ENCODE measurements around the gene ZNF775.

ZNF775 gene

DNA sequence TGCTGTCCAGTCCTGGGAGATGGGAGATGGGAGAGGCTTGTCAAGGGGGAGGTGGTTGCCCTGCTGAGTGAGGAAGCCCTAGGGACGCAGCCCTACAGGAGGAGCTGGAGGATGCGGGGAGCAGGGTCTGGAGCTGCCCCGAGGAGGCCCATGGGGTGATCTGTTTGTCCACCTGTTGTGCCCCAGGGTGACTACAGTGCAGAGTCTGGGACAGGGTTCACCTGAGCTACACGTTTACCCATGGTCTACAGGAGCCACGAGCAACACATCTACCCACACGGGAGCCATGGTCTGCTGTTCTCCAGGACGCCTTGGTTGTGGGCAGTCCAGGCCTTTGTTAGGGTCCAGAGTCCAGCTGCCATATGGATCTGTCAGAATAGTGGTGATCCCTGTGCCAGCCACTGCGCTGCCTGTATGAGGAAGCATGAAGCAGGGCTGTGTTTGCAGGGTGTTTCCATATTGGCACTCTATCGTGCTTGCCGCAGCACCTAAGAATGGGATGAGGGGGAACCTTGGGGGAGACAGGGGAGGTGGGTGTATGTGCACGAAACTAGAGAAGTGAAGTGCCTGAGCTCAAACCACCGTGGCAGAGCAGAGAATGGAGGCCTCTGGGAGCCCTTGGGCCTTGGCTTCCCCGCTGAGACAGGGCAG lies 23.7 kb downstream of the ZNF775 start:
- no peak for DNase-seq

DNA sequence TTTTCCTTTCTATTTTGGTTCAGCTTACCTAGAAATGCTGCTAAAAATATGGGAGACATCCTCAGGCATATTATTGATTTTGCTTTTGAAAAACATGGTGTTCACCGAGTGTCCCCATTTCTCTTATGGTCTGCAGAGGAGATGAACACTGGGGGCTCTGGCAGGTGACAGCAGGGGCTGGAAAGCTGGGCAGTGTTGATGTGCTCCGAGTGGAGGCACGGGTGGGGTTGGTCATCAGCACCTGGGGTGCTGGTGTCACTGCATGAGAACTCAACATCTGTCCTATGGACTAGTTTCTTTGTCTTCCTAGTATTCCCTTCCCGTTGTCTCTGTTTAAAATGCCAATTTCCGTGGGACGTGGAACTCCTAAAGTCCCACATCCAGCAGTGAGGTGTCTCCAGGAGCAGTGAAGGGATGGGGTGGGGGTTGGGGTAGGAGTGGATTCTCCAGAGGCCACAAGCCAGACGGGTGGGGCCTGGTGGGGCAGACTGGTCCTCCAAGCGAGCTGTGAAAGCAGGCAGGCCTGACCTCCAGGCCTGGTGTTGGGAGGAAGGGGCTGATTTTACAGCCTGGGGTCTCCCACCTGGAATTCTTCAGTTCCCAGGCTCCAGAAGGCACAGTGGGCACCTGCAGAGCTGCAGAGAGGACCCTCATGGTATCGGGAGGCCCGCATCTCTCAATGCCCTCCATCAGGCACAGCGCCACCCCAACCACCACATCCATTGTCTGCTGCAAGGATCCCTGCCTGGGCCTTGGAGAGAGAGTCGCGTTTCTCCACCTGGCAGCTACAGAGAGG lies 24.4 kb downstream of the ZNF775 start:
- no peak for DNase-seq

DNA sequence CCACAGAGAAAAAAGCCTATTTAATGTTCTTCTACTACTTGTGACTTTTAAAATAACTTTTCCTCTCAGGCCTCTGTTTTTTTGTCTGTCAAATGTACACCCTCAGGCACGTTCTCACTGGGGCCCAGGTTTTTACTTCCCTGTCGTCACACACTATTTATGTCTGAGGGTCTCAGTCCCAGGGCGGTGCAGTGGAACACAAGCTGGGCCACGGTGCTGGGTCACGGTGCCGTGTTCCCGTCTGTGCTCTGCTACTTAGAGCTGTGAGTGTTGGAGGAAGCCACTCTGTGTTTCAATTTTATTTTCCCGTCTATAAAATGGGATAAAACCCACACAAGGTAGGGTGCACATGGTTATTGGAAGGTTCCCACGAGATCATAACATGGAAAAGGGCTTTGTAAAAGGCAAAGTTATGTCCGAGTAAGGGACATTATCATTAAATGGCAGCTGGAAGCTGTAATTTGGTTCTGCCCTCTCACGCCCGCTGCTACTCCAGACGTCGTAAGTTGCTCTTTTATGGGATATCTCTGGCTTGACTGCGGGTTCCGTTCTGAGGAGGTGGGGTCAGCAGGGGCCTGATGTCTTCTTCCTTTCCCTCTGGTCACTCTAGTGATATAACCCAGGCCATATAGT lies 25.2 kb downstream of the ZNF775 start:
- no peak for DNase-seq

DNA sequence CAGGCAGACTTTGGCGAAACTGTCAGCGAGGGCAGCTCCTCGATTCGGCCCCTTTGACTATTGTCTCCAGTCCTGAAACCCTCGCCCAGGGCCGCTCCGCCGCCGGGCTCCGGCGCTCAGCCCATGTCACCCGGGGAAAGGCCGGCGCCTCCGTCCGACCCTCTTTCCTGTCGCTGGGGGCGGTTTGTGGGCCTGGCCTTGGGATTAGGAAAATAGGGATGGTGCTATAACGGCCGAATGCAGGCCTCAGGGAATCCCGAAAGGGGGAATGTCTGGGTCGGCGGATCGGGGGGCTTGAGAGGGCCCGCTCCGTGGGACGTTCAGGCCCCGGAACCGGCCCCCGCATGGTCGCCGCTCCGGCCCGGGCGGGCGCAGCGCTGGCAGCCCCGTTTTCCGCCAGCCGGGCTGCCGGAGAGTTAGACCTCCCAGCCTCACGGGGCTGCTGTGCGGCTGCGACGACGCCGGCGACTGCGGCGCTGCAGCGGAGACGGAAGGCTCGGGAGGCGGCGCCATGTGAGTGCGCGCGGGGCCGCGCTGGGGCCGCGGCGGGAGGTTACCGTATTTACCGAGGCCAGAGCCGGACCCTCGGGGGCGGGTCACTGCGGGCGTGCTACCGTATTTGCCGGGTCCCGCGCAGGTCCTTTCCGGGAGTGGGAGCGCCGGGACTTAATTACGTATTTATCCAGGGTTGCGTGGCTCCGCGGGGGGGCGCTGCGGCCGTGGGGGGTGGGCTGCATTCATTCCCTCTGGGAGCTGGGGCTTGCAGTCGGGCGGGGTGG lies 25.9 kb downstream of the ZNF775 start:
- peak; percentile 5 for DNase-seq

DNA sequence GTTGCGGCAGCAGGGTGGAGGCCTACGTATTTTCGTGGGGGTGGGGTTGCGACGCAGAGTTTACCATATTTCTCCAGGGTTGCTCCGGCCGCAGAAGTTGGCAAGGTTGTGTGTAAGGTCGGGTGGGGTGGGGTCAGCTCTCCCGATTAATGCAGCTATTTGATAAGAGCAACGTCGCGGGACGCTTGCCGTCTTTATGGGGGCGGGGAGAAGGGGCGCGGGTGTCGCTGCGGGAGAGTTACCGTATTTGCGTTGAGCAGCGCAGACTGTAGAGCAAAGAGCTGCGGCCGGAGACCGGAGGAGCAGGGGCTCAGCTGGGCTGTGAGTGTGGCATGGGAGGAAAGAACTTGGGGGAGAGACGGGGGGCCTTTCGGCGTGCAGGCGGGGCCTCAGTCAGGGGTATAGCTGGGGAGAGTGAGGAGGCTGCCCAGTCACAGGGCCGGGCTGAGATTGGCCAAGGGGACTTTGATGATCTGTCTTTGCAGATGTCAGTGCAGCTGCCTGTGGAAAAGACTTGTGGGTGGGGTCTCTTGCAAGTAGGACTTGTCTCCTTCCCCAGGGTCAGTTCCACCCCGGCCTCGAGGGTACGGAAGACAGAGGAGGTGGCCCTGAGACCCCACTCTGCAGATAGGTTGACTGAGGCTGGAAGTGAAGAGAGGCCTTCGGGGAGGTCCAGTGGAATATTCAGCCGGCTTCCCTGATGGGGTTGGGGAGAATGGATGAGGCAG lies 26.6 kb downstream of the ZNF775 start:
- DNase-seq: no peak

DNA sequence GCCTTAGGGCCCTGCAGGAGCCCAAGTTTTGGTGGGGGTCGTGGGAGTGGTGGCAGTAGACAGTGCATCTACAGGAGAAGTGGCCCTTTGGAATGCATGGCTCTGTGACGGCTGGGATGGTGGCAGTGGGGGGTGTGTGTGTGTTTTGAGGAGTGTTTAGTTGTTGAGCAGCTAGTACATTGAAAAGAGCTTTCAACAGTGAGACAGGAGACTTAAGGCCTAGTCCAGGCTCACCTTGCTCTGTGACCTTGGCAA lies 27.1 kb downstream of the ZNF775 start:
- DNase-seq: no peak

DNA sequence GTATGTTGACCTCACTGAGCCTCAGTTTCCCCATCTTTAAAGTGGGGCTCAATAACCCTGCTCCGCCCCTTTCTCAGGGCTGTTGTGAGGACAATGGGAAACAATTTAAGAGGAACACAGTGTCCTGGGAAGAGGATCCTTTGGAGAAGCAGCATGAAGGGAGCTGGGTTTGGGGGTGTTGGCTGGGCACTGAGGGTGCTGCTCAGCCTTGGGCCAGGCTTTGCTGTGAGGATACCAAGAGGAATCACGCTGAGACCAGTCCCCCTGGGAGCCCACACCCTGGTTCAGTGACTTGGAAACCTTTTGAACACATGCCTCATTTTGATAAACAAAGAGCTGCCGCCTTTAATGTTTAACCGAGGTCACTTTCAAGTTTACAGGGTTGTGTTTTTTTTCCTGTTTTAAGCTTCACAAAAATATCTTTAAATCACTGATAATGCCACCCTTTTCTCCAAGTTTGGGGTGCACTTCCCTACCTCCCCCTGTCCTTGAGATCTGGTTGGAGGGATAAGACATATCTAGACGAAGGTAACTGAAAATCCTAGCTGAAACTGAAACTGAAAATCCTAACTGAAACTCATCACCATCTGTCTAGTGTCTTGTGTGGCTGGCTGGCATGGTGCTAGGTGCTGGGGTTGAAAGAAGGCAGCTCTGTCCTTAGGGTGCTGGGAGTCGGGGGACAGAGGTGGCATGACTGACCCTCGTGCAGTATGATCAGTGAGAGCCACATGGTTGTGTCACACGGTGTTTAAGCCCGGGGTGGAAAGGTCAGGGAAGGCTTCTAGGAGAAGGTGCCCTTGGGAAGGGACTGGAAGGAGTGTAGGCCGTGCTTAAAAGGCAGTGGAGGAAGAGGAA lies 27.7 kb downstream of the ZNF775 start:
- DNase-seq: no peak

DNA sequence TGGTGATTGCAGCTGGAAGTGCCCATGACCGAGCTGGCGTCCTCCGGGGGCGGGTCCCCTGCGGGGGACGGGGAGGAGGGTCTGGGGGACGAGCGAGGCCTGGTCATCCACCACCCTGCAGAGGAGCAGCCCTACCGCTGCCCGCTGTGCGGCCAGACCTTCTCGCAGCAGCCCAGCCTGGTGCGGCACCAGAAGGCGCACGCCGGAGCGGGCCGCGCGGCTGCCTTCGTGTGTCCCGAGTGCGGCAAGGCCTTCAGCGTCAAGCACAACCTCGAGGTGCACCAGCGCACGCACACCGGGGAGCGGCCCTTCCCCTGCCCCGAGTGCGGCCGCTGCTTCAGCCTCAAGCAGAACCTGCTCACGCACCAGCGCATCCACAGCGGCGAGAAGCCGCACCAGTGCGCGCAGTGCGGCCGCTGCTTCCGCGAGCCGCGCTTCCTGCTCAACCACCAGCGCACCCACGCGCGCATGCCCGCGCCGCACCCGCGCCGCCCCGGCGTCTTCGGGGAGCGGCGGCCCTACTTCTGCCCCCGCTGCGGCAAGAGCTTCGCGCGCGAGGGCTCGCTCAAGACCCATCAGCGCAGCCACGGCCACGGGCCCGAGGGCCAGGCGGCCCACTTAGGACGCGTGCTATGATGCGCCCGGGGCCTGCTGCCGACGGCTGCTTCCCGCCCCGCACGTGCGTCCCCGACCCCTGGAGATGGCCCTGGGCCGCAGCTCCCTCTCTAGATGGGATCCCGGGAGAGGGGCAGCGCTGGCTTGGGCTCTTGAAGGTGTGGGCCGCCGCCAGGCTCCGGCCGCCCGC lies 28.7 kb downstream of the ZNF775 start:
- no peak for DNase-seq

DNA sequence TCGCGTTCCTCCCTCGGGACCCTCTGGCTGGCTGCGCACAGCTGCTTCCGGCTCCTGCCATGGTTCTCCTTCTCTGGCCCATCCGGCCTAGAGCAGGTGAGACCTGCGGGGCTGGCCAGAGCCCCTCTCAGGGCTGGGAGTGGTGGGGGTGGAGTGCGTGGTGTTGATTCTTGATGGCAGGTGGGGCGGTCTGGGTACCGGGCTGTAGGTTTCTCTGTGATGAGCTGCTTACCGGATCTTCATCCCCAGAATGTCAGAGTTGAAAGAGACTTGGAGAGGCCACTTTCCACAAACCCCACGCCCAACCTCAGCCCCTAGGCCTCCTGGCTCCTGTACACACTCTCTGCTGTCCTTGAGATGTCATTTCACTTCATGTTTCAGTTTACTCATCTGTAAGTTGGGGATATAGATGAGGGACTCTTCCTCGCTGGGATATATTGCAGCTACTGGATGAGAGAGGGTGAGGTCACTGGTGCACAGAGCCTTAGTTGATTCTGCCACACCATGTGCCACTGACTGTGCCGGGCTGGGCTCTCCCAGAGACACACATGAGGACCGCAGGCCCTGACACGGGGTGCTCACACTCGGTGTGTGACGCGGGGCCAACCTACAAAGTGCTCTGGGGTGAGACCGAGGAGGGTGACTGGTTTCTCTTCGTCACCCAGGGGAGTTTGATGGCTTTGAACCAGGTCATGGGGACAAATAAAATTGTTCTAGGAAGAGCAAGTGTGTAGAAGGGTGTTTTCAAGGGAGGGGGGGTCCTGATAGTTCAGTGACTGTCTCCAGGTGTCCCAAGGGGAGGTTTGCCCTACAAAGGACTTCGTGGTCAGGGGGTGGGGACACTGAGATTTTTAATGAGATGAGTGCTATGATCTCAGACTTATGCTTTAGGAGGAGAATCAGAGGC lies 29.5 kb downstream of the ZNF775 start:
- DNase-seq: no peak

DNA sequence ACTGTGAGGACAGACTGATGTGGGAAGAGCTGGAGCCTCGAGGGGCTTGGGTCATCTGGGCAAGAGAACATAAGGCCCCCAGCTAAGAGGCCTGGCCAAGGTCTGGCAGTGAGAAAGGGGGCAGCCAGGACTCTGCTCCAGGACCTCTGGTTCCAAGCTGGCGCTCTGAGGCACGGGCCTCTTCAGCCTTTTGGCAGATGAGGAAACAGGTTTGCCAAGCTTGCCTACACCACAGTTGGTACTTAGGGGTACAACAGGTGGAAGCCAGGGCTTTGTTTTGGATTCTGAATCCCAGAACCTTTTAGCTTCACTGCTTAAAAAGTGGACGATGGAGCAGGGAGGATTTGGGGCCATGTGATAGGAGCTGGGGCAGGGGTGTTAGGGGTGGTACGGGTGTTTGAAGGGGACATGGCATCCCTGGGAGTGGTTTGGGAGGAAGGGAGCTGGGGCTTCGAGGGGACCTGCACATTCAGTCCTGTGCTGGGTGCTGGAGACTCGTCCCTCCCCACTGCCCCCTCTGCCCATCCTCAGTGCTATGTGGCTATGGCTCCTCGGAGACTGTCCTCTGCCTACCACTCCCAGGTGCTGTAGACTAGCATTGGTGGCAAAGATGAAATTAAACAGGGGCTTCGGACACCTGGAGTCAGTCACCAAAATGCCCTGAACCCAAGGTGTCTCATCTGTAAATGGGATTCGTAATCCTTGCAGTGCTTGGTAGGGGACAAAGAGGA lies 30.3 kb downstream of the ZNF775 start:
- DNase-seq: no peak

DNA sequence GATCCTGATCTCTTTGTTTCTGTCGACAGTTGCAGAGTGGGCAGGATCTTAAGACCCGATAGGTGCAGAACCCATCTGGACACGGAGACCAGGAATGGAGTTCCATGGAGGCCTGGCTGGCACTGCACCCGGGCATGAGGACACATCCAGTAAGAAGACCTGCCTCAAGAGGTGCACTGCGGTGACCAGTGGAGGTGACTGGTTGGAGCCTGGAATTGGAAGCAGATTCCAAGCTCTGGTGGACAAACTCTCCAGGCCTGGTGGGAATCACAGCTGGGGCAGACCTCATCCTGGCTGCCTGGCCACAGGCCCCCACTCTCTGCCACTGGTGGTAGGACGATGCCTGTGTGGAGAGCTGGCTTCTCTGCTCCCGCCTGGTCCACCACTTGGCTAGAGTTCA lies 31.0 kb downstream of the ZNF775 start:
- no peak for DNase-seq

DNA sequence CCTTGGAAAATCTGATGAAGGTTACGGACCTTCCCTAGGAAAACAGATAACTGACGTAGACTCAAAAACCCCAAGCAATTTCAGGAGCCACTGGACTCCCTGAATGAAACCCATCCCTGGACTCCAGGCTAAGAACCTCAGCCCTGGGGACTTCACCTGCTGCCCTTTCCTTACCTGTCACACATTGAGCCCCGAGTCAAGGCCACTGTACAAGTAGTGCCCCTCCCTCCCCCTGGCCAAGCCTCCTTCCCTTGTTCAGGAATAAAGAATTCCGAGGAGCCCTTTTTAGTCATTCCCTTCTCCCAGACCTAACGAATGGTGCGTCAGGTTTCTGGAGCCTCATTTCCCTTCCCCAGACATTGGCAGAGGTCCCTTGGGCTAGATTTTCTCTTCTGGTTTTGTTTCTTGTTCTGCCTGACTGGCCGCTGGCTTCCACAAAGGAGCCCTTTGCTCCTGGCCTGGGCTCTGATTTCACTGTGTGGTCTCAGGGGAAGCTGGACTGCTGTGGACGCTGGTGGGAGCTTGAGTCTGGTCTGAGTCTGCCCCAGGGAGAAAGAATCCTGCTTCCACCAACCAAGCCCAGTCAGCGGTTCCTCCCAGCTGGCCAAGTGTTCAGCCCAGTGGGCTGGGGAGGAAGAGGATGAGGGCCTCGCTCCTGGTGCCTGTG lies 31.7 kb downstream of the ZNF775 start:
- no peak for DNase-seq

DNA sequence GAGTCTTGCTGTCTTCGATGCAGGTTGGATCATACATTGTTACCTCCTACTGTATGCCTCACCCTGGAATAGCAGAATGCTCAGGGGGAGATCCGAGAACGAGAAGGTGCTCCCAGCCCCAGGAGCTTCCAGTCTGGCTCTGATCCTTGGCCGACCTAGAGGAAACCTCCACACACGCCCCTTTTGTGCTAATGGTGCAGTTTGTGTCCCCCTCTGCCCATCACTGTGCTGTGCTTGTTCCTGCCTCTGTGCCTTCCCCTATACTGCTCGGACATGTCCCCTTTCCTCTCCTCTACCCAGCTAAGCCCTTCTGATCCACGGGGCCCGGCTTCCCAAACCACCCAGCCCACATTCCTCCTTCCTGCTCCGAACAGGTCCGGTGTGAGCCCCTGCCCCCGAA lies 32.5 kb downstream of the ZNF775 start:
- no peak for DNase-seq

DNA sequence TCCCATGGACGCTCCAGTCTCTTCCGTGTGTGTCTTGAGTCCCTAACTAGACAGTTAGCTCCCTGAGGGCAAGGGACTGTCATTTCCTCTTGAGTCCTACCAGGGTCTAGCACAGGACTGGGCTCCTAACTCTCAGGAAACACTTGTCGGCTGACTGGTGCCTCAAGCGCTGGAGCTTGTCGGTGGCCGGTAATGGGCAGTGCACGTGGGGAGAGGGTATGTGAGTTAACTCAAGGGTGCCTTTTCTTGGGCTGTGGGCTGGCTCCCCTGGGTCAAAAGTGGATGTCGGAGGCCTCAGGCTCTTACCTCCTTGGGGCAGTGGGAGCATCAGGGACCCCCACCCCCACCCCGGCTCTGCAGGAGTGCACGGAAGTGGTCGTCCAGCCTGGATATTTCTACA lies 32.9 kb downstream of the ZNF775 start:
- no peak for DNase-seq

DNA sequence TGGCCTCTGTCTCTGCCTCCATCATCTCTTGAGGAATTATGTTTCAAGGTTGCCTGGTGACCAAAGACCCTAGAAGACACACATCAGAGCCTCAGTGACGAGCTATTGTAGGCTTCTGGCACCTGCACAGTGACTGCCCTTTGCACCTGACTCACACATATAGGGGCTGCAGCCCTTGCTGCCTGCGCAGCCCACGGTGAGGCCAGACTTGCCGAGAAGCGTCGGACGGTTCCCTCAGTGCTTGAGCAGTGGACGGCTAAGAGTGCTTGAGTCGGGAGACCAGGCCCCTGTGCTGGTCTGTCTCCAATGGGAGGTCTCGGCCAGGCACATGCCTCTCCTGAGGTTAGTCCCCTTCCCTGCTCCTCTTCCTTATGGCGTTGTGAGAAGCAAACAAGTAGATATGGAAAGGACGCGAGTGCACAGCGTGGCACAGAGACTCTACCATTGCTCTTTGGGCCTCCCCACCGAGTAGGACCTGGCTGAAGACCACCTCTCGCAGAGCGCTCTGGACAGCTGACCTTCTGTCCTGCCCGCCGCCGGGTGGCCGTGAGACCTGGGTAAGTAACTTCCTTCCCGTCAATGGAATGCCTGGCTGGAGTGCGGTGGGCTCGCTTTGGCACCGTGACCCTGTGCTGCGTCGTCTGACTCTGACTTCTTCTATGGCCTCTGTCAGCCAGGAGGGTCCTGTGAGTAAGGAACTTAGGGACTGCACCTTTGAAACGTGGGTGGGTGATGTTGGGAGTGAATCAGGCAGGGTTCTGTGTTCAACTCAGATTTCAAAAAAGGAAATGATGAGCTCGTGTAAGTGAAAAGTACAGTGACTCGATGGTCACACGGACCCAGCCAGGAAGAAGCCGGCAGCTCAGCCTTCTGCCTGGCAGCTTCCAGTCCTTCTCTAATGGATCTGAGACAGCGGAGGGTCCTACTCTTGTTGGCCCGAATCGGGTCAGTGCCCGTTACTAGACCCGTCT lies 33.7 kb downstream of the ZNF775 start:
- no peak for DNase-seq

DNA sequence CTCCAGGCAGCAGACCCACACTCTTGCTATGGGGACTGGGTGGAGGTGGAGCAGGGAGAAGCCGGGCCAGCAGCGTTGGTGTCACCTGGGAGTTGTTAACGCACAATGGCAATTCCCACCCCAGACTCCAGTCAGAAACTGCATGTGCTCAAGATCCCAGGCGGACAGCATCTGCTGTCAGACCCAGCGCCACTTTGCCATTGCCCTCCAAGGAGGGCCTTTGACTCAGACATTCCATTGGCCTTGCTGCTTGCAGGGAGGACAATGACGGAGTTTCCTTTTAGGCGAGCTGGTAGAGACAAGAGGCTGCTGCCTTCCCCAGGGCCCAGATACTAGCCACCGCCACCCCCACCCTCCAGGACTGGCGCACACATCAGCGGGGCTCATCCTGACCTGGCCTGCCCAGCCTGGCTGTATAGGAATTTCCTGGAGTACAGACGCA lies 34.5 kb downstream of the ZNF775 start:
- no peak for DNase-seq

All from NCI-H1417 treated with DMSO at 0.1 percent for 48 hours (cell line).